Endothelial cell of umbilical vein (primary cell): ENCODE results near the gene OR7C1. TPM values are rescaled to one million over a fixed set of nuclear protein-coding genes. Genes with fewer than 3 reads are reported as not detected.

Experiments
- BruUV-seq: library from RNA; stranded (reverse); fragments of 400-500 nt; replicated peaks from 2 replicates; lab custom pipeline; 2021; lab: Mats Ljungman, UMichigan
- CTCF ChIA-PET: fragments of 300-600, 350-600 bp; sonication (Branson Sonifier 250); formaldehyde crosslinking; loops from one replicate; lab custom pipeline; 2021; ENCODE audit warnings: antibody characterized with exemption, inconsistent platforms; lab: Charles Lee
- POLR2A ChIA-PET: fragments of 300-600, 350-600 bp; sonication (Branson Sonifier 250); formaldehyde crosslinking; loops from one replicate; lab custom pipeline; 2021; ENCODE audit warnings: antibody characterized with exemption, inconsistent platforms; lab: Charles Lee
- DNase-seq: peaks from one replicate; pipeline ENCODE4 v3.0.0-alpha.2; 2011; ENCODE audit warnings: low read depth, low spot score
- FAIRE-seq: peaks from 2 replicates; lab custom pipeline; 2011; peaks lifted over from hg19 to GRCh38; lab: Jason Lieb, UNC
- H2AFZ ChIP-seq: 2 replicates; pipeline ENCODE4 v1.6.0; 2012; ENCODE audit warnings: low read depth, low read length, control low read depth, inconsistent platforms
- H3K27ac ChIP-seq: 2 replicates; pipeline ENCODE4 v1.5.1; 2011; ENCODE audit warnings: low read depth, mild to moderate bottlenecking, control low read depth, low read length, moderate library complexity; ENCODE audit not compliant: insufficient read depth
- H3K27me3 ChIP-seq, 2 experiments: 2 replicates each; pipeline versions ENCODE4 v1.6.0 to v1.6.1; 2011; ENCODE audit warnings: low read length in 2 of 2, mixed read lengths in 1 of 2; ENCODE audit not compliant: control insufficient read depth in 2 of 2, insufficient read depth in 2 of 2
- H3K36me3 ChIP-seq, 2 experiments: 2 replicates in 1 of 2; 3 replicates in 1 of 2; pipeline ENCODE4 v1.5.1; 2011; ENCODE audit warnings: low read length in 2 of 2, mild to moderate bottlenecking in 1 of 2, moderate library complexity in 1 of 2; ENCODE audit not compliant: control insufficient read depth in 2 of 2, insufficient read depth in 2 of 2; ENCODE audit errors: extremely low read depth in 1 of 2
- H3K4me1 ChIP-seq: 3 replicates; pipeline ENCODE4 v1.5.1; 2011; ENCODE audit warnings: mild to moderate bottlenecking, low read length; ENCODE audit not compliant: control insufficient read depth, insufficient read depth; ENCODE audit errors: extremely low read depth
- H3K4me2 ChIP-seq: 2 replicates; pipeline ENCODE4 v1.6.1; 2011; ENCODE audit warnings: low read length, control low read depth, mixed read lengths; ENCODE audit not compliant: insufficient read depth
- H3K4me3 ChIP-seq, 3 experiments: fragments of 200-600 bp in 1 of 3; sonication (generic), shearing (Covaris generic) in 1 of 3; replicated peaks in 1 of 3; 2 replicates each; pipeline ENCODE4 v1.5.1; 2011 to 2016; ENCODE audit warnings: control low read depth in 3 of 3, low read length in 3 of 3, mild to moderate bottlenecking in 2 of 3, inconsistent platforms in 1 of 3, low read depth in 1 of 3, moderate library complexity in 1 of 3; ENCODE audit not compliant: insufficient read depth in 1 of 3
- H3K79me2 ChIP-seq: 2 replicates; pipeline ENCODE4 v1.6.0; 2012; ENCODE audit warnings: low read length, inconsistent platforms; ENCODE audit not compliant: control insufficient read depth, insufficient read depth
- H3K9ac ChIP-seq: replicated peaks from 2 replicates; pipeline ENCODE3; 2011; ENCODE audit warnings: low read length, control low read depth; ENCODE audit not compliant: insufficient read depth; ENCODE audit errors: extremely low read depth
- H3K9me1 ChIP-seq: replicated peaks from 3 replicates; pipeline ENCODE4 v1.6.0; 2011; ENCODE audit warnings: mild to moderate bottlenecking, low read length; ENCODE audit not compliant: control insufficient read depth, insufficient read depth; ENCODE audit errors: extremely low read depth
- H3K9me3 ChIP-seq: replicated peaks from 2 replicates; pipeline ENCODE4 v1.5.1; 2012; ENCODE audit warnings: low read length, inconsistent platforms; ENCODE audit not compliant: control insufficient read depth, insufficient read depth
- H4K20me1 ChIP-seq: replicated peaks from 2 replicates; pipeline ENCODE3; 2011; ENCODE audit warnings: mild to moderate bottlenecking, low read length; ENCODE audit not compliant: control insufficient read depth, insufficient read depth; ENCODE audit errors: extremely low read depth
- EZH2 ChIP-seq: IDR thresholded peaks from 2 replicates; pipeline ENCODE4 v1.6.1; 2012; ENCODE audit warnings: borderline replicate concordance, low read depth, mild to moderate bottlenecking, moderate library complexity, low read length, inconsistent platforms; ENCODE audit not compliant: severe bottlenecking
- FOS ChIP-seq: IDR thresholded peaks from 2 replicates; pipeline ENCODE4 v1.6.1; 2011; ENCODE audit warnings: mild to moderate bottlenecking, low read length, moderate library complexity, borderline replicate concordance; ENCODE audit not compliant: insufficient read depth
- GATA2 ChIP-seq: IDR thresholded peaks from 2 replicates; pipeline ENCODE4 v1.7.0; 2011; ENCODE audit warnings: low read depth, mild to moderate bottlenecking, moderate library complexity, mixed read lengths, low read length; ENCODE audit not compliant: insufficient read length, insufficient read depth
- JUN ChIP-seq: IDR thresholded peaks from 2 replicates; pipeline ENCODE4 v1.6.1; 2011; ENCODE audit warnings: borderline replicate concordance, low read depth; ENCODE audit not compliant: insufficient read length, insufficient read depth
- MYC ChIP-seq: IDR thresholded peaks from one replicate; pipeline ENCODE4 v1.6.1; 2011; ENCODE audit warnings: mild to moderate bottlenecking, low read depth, low read length
- POLR2A ChIP-seq: IDR thresholded peaks from 2 replicates; pipeline ENCODE4 v1.6.1; 2012; ENCODE audit warnings: low read depth, mild to moderate bottlenecking, control low read depth, low read length
- POLR2AphosphoS5 ChIP-seq: IDR thresholded peaks from 2 replicates; pipeline ENCODE4 v1.6.1; 2012; ENCODE audit warnings: low read depth, mild to moderate bottlenecking, control low read depth, low read length, moderate library complexity; ENCODE audit not compliant: insufficient read depth
- dilution Hi-C: fragments of 300-500 bp; cut with MboI; formaldehyde crosslinking; loops from one replicate; pipeline ENCODE4 v1.15.0; 2019; ENCODE audit warnings: low sequenced_read_pairs; ENCODE audit not compliant: extremely low pct_ligation_motif_present
- intact Hi-C: fragments of 100-400 bp; cut with micrococcal nuclease; formaldehyde crosslinking; loops from one replicate; pipeline ENCODE4 v1.10.0; 2022
- polyA plus RNA-seq, 4 experiments: library from polyadenylated mRNA; depleted of rRNA in 3 of 4; stranded (reverse) in 3 of 4; unstranded in 1 of 4; fragments of >200 nt; gene quantifications; 2 replicates each; pipeline versions ENCODE4 v1.2.1 to v1.2.3, GENCODE V29; 2011 to 2012; ENCODE audit warnings: missing spikeins in 1 of 4
- total RNA-seq: library from RNA; stranded (reverse); gene quantifications from 2 replicates; pipeline ENCODE4 v1.2.3, GENCODE V29; 2021
- TF ChIP-seq, protein P1 (sequence below): IDR thresholded peaks from 2 replicates; pipeline ENCODE4 v1.6.1; 2011; ENCODE audit not compliant: insufficient read depth, insufficient read length
- TF ChIP-seq, protein P2 (sequence below), 2 donors: IDR thresholded peaks; 1 replicate in 1 of 2; 2 replicates in 1 of 2; pipeline ENCODE4 v1.5.1; 2011; ENCODE audit warnings: low read length in 2 of 2, mild to moderate bottlenecking in 2 of 2, moderate library complexity in 2 of 2, control low read depth in 1 of 2, inconsistent platforms in 1 of 2, low read depth in 1 of 2; ENCODE audit not compliant: insufficient read depth in 1 of 2; ENCODE audit errors: extremely low read depth in 1 of 2

Gene OR7C1
- total and polyA plus RNA-seq, 2 donors (not counting 3 experiments of a cell fraction or from before 2014, with no cell fraction given): not detected

GRCh38 chr19:14764401-14764800 lies 70.6 kb downstream of the OR7C1 start:
- ChIA-PET CTCF (no interaction called here), POLR2A (no interaction called here)
- no peaks in the 10 kb centered on the region for H3K9me3 ChIP-seq
- FAIRE-seq (no peak), DNase-seq (no peak)
- intact Hi-C loops: no loop called here
- H4K20me1 ChIP-seq: no peaks in the 10 kb centered on the region
- no peak overlapping the region for H3K27ac ChIP-seq
- BruUV-seq: no TSS peak
- H3K9me1 ChIP-seq: no peaks in the 10 kb centered on the region
- H3K79me2 ChIP-seq: no peaks in the 10 kb centered on the region
- H3K9ac ChIP-seq: no peak overlapping the region
- H3K4me2 ChIP-seq: no peak overlapping the region
- no peak overlapping the region for H2AFZ ChIP-seq
- no peaks in the 10 kb centered on the region for H3K4me1 ChIP-seq
- no peaks in the 10 kb centered on the region for H3K27me3 ChIP-seq
- dilution Hi-C loops: no loop called here
- TF ChIP-seq EZH2: no peak
- TF ChIP-seq, protein P1, sequence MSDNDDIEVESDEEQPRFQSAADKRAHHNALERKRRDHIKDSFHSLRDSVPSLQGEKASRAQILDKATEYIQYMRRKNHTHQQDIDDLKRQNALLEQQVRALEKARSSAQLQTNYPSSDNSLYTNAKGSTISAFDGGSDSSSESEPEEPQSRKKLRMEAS: no peak
- TF ChIP-seq MYC: no peak
- TF ChIP-seq JUN: no peak
- TF ChIP-seq, protein P2, sequence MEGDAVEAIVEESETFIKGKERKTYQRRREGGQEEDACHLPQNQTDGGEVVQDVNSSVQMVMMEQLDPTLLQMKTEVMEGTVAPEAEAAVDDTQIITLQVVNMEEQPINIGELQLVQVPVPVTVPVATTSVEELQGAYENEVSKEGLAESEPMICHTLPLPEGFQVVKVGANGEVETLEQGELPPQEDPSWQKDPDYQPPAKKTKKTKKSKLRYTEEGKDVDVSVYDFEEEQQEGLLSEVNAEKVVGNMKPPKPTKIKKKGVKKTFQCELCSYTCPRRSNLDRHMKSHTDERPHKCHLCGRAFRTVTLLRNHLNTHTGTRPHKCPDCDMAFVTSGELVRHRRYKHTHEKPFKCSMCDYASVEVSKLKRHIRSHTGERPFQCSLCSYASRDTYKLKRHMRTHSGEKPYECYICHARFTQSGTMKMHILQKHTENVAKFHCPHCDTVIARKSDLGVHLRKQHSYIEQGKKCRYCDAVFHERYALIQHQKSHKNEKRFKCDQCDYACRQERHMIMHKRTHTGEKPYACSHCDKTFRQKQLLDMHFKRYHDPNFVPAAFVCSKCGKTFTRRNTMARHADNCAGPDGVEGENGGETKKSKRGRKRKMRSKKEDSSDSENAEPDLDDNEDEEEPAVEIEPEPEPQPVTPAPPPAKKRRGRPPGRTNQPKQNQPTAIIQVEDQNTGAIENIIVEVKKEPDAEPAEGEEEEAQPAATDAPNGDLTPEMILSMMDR (IDR thresholded peaks at IDR 0.05; ENCODE audit: extremely low read depth in 1 of 2, insufficient read depth in 1 of 2, low read depth in 1 of 2, low read length in 2 of 2): no peak
- no peak for TF ChIP-seq GATA2
- TF ChIP-seq POLR2AphosphoS5: no peak
- TF ChIP-seq FOS: no peak
- TF ChIP-seq POLR2A: no peak
- H3K4me3 ChIP-seq: no peak overlapping the region
- H3K36me3 ChIP-seq: no peaks in the 10 kb centered on the region
